DOHH2 (cell line): ENCODE data around the gene PLEKHA1.

Source experiments
- CTCF ChIP-seq: fragments of 200-600 bp; sonication (generic); IDR thresholded peaks from one replicate; pipeline ENCODE4 v1.5.1; 2014; ENCODE audit warnings: antibody characterized with exemption, mild to moderate bottlenecking, low read depth, low read length; ENCODE audit not compliant: poor library complexity, severe bottlenecking
- EZH2phosphoT487 ChIP-seq: fragments of 200-600 bp; sonication (generic); IDR thresholded peaks from 2 replicates; pipeline ENCODE4 v1.6.1; 2017; ENCODE audit warnings: borderline replicate concordance, mild to moderate bottlenecking, antibody characterized with exemption, low read length, moderate library complexity, mixed read lengths

GRCh38 chr10:122327237-122328206, 47.0 kb upstream of the PLEKHA1 start:
- TF ChIP-seq CTCF: no peak
- TF ChIP-seq EZH2phosphoT487: no peak
